Measurements from ENCODE around the gene TOB1.

GRCh38 chr17:50861822-50862528, 4.2 kb downstream of the TOB1 start:
- TF ChIP-seq CTCF (IDR thresholded peaks at IDR 0.05): no peak
- no peak for TF ChIP-seq POLR2AphosphoS5 (IDR thresholded peaks at IDR 0.05)
- no peak for TF ChIP-seq POLR2A (IDR thresholded peaks at IDR 0.05; ENCODE audit: low read depth)
- no peak for TF ChIP-seq EP300 (IDR thresholded peaks at IDR 0.05)
